Esophagus squamous epithelium (tissue), 4 donors: ENCODE data around the gene PSKH1.

Experiments used
- CTCF ChIP-seq, 6 experiments: fragments of 450-650 bp in 4 of 6; fragments of 200-600 bp in 2 of 6; sonication (generic) in 2 of 6; IDR thresholded peaks; one replicate each; pipeline ENCODE4 v1.5.1; 2016 to 2019; ENCODE audit warnings: antibody characterized with exemption in 6 of 6, mild to moderate bottlenecking in 4 of 6, moderate library complexity in 4 of 6
- POLR2A ChIP-seq, 4 donors: fragments of 450-650 bp; IDR thresholded peaks; one replicate each; pipeline ENCODE4 v1.6.1; 2017; ENCODE audit warnings: antibody characterized with exemption in 4 of 4, mild to moderate bottlenecking in 4 of 4, moderate library complexity in 3 of 4

- TF ChIP-seq CTCF (IDR thresholded peaks at IDR 0.05) = no peak
- no peak for TF ChIP-seq POLR2A (IDR thresholded peaks at IDR 0.05)
Observed at GRCh38 chr16:67957622-67958021, 64.6 kb downstream of the PSKH1 start.
